ENCODE results near the gene FAM161B. TPM values are rescaled to one million over a fixed set of nuclear protein-coding genes. Genes with fewer than 3 reads are reported as not detected.
"Not testable (repeated sequence)": the region's sequence is repeated elsewhere in the genome, so short reads cannot be mapped to it uniquely, and the experiment has no call there.

Gene FAM161B
- total RNA-seq, 1 donor from 2014 or later: 1.2 TPM

DNA sequence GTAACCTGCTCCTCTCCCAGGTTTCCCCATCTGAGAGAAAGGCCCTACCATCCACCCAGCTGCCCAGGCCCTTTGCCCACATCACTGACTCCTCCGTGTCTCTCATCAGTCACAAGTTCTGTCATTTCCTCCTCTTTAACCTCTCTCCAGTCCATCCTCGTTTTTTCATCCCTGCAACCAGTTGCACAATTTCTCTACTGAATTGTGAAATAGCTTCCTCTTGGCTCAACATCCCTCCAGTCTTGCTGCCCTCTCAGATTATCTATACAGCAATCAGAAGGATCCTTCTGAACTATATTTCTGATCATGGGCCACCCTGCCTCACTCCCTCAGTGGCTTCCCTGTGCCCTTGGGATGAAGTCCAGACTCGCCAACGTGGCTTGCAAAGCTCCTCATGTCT, 6.8 kb downstream of the FAM161B start:
- intact Hi-C loops (cut with micrococcal nuclease): no loop called here

DNA sequence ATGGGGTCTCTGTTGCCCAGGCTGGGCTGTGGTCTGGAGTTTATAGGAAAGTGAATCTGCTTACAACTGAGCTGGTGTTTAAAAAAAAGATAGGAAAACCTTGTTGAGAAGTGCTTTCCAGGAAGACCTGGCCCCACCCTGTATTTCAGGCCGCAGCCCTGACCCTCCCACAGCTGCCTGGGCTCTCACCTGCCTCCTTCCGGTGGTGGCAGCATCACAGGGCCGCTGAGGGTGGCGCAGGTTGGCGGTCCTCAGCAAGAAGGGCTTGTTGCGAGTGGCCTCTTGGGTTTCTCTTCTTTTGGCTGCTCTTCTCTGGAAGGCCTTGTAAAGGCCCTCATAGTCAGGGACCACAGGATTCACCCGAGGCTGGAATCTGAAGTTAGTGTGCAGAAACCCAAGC, 7.7 kb downstream of the FAM161B start:
- intact Hi-C loops (cut with micrococcal nuclease): no loop called here

DNA sequence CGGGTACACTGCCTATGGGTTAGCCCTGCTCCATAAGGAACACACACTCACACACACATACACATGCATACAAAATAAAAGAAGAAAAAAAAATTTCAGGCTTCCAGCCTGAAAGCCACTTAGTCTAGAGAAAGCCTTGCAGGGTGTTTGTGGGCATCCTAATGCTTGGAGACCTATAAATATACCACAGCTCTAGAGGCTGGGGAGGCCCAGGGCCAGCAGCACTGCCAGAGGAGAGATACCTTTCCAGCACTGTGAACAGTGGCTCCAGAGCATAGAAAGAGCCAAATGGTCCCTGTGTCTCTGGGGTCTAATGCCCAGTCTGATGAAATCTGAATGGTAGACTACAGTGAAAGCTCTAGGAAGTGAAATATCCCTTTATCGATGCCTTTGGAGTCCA, 12.9 kb downstream of the FAM161B start:
- intact Hi-C loops (cut with micrococcal nuclease): no loop called here

DNA sequence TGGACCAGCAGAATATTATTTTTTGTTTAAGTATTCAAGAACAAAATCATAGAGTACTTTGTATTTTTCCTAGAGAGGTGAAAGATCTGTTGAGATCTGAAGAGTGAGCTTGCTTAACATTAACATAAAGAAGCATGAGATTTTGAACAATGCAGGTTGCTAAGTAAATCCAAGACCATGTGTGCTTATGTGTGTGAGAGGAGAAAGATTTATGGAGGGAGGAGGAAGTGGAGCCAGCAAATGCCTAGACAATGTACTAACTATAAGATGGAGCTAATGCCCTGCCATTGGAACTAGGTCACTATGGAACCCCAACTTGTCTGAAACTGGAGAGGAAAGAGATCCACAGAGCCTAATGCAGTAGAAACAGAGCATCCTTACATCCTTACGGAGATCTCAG, 13.3 kb downstream of the FAM161B start:
- intact Hi-C loops (cut with micrococcal nuclease): no loop called here

DNA sequence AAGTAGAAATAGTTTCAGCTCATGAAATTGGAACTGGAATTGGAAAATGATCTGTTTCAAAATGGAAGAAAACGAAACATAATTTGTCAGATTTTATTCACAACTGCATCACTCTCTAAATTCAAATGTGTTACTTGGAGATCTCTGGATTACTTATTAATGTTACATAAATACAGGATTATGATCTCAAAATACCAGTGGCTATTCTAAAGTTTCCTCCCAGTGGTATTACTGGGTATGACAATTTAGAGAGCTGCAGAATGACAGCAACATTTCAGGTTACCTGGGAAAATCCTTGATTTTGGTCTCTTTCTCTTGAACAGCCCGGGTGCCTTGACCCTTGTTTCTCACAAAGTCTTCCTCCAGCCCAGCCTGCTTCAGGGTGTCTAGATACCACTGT, 14.2 kb downstream of the FAM161B start:
- intact Hi-C loops (cut with micrococcal nuclease): no loop called here

DNA sequence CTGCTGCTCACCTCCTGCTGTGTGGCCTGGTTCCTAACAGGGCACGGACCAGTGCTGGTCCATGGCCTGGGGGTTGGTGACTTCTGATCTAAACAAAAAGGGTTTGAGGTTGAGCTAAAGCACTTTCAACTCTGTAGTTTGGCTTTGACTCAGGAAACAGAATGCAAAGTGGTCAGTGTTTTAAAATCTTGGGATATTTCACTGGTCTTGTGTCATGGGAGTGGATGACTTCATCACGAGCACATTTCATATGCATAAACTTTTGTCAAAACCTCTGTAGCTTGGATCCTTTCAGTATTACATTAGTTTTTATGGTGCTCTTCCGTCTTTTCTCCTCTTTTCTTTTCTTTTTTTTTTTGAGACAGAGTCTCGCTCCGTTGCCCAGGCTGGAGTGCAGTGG, 25.6 kb downstream of the FAM161B start:
- intact Hi-C loops (cut with micrococcal nuclease): no loop called here

DNA sequence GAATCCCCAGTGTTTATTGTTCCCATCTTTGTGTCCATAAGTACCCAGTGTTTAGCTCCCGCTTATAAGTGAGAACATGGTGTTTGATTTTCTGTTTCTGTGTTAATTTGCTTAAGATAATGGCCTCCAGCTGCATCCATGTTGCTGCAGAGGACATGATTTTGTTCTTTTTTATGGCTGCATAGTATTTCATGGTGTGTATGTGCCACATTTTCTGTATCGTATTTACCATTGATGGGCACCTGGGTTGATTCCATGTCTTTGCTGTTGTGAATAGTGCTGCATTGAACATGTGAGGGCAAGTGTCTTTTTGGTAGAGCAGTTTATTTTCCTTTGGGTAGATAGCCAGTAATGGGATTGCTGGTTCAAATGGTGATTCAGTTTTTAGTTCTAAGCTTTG, 30.4 kb downstream of the FAM161B start:
- intact Hi-C loops (cut with micrococcal nuclease): not testable (repeated sequence)

DNA sequence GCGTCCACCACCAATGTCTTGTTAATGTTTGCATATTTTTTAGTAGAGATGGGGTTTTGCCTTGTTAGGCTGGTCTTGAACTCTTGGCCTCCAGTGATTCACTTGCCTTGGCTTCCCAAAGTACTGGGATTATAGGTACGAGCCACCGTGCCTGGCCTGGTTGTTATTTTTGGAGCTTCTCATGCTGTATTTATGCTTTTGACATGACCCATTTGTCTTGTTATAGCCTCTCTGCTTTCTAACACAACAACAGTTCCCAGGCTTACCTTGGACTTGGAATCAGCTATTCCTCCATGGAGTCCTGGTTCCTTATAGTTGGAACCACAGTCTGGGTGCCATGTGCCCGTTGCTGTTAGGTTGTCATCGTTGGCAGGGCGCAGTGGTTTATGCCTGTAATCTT, 33.6 kb downstream of the FAM161B start:
- intact Hi-C loops (cut with micrococcal nuclease): no loop called here

DNA sequence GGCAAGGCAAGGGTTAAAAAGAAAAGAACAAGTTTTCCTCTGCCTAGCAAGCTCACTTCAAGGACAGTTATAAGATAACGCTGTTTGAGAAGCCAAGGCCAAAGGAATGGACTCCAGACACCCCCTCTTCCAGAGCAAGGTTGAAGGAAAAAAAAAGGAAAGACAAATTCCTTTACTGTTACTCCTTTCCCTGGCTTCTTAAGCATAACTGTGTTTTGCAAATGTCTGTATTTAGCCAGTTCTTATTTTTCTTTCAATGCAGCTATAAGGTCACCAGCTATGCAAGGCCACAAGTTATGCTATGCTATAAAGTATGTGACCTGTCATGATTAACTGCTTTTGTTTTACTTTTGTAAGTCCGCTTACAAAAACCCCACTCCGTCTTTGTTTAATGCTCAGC, 36.6 kb downstream of the FAM161B start:
- intact Hi-C loops (cut with micrococcal nuclease): no loop called here

DNA sequence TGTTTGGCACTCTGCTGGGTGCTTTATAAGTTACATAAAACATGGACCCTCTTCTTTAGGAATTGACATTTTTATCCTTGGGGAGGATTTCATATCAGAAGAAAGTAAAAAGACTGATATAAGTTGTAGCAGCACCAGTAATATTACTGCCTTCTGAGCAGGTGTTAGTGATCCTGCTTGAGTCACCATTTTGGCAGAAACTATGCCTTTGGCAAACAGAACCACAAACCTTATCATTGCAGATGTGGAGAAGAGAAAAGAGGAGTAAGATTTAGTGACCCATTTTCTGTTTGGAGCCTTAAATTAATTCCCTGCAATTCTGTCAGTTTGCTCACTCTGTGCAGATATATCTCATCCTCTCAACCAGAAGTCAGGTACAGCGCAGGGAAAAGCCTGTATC, 40.2 kb downstream of the FAM161B start:
- intact Hi-C loops (cut with micrococcal nuclease): no loop called here

DNA sequence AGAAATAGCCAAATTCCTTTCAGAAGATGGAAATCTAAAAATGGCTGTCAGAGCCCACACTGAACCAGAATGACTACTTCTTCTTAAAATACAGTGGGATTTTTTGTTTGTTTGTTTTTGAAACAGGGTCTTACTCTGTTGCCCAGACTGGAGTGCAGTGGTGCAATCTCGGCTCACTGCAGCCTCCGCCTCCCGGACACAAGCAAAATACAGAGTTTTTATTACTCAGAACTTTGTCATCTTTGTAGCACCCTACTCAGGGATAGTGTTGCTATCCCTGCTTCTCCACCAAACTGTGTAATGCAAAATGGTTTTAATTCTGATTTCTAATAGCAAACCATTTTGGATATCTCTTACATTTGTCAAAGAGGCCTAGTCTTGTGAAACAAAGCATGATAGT, 46.9 kb downstream of the FAM161B start:
- intact Hi-C loops (cut with micrococcal nuclease): no loop called here

DNA sequence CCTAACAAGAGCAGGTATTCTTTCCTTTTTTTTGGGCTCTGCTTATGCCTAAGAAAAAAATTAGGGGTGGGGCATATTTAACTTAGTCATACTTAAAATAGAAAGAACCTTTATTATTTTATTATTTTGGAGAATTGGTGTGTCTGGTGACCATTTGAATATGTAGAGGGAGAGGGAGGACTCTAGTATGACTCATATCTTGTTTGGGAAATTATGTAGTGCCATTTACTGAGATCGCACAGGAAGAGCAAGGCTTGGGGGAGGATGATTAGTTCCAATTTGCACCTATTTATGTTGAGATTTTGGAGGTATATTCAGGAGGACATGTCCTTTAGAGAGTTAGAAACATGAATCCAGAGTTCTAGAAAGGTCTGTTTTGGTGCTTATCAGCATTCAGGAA, 53.4 kb downstream of the FAM161B start:
- intact Hi-C loops (cut with micrococcal nuclease): no loop called here

DNA sequence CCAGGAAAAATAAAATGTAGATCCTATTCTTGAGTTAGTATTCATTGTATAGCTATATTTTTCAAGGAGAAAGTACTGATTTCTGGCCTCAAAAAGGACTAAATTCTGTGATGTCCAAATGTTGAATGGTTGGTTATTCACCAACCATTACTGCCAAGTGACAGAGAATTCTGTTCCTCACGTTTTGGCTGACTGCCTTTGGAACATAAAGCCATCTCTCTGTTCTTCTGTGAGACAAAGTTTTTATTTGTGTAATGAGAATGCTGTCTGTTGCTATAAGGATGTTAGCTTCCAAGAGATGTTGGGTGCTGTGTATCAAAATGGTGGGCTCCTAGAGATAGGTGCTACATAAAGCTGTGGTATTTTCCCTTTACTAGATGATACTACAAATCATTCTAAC, 54.0 kb downstream of the FAM161B start:
- intact Hi-C loops (cut with micrococcal nuclease): no loop called here

DNA sequence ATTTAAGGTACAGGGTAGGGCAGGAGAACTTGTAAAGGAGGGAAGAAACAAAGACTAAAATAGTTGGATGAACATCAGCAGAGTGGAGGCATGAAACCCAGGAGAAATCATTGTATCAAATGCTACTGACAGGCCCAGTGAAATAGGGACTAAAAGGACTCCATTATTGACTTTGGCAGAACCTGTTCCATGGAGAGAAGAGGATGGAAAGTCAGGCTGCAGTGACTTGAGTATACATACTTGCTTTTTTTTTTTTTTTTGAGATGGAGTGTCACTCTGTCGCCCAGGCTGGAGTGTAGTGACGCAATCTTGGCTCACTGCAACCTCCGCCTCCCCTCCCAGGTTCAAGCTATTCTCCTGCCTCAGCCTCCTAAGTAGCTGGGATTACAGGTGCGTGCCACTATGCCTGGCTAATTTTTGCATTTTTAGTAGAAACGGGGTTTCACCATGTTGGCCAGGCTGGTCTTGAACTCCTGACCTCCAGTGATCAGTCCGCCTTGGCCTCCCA, 55.7 kb downstream of the FAM161B start:
- intact Hi-C loops (cut with micrococcal nuclease): not testable (repeated sequence)

DNA sequence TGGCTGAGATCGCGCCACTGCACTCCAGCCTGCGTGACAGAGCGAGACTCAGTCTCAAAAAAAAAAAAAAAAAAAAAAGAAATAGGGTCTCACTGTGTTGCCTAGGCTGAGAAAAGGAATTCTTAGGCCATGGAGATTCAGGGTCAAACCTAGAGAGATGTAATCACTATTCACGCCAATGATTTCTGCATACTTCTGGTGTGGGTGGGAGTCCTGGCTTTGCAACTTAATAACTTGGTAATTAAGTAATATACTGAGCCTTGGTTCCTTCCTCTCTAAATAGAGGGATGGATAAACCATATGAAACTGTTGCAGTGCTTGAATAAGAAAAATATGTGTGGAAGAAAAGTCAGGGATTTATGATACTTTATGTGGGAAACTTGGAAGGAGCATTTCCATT, 60.5 kb downstream of the FAM161B start:
- intact Hi-C loops (cut with micrococcal nuclease): loop anchor here (5.0 kb wide), 3 partner anchors 63 to 752 kb away; partner anchors contain the start of genes COQ6, FAM161B, NUMB and PSEN1

DNA sequence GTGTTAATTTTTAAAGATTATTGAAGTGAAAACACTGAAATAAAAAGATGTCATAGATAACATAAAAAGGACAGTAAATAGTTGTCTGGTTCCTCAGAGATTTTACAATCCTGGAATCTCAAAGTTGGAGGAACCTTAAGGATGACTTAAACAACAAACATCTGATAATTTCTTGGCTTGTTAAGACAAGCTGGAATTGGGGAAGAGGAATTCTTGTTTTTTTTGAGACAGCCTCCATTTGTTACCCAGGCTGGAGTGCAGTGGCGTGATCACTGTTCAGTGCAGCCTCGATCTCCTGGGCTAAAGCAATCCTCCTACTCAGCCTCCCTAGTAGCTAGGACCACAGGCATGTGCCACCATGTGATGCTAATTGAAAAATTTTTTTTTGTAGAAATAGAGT, 60.9 kb downstream of the FAM161B start:
- intact Hi-C loops (cut with micrococcal nuclease): loop anchor here (5.0 kb wide), 3 partner anchors 63 to 752 kb away; partner anchors contain the start of genes COQ6, FAM161B, NUMB and PSEN1

DNA sequence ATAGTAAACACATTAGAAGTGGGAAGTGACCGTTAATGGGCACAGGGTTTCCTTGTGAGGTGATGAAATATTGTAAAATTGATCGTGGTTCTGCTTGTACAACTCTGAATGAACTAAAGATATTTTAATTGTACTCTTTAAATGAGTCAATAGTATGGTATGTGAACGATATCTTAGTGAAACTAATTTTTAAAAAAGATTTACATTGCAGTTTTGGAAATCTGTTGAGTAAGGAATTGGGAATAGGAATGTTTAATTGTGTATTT, 61.5 kb downstream of the FAM161B start:
- intact Hi-C loops (cut with micrococcal nuclease): loop anchor here (5.0 kb wide), 3 partner anchors 64 to 751 kb away; partner anchors contain the start of genes COQ6, FAM161B, NUMB and PSEN1

DNA sequence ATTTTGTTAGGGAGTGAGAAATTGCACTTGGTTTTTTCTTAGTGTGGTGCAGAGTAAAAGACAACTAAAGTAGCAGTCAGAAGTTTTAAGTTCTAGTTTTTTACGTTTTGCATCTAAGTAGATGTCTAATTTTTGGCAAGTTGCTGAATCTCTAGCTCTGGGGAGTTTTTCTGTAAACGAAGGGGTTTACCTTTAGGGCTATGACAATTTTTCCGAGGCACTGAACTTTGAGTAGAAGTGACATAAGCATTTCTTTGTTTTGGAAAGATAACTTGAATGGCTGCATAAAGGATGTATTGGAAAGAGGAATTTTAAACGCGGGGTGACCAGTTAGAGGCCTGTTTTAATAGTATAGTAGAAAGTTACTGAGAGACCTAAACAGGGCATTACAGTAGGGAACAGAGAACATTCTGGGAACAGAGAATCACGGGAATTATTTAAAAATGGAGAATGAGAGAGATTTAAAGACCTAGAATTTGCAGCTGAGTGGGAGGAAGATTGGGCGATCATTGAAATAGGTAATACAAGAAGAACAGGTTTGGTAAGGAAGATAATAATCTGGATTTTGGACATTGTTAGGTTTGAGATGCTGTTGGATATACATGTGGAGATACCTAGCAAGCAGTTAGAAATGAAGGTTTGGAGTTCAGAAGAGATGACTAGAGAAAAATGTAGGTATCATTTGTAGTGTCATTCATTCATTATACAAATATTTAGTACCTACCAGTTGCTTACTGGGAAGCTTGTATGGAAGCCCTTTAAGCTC, 62.0 kb downstream of the FAM161B start:
- intact Hi-C loops (cut with micrococcal nuclease): loop anchor here (2.0 to 5.0 kb wide), 5 partner anchors 64 to 751 kb away; partner anchors contain the start of genes BBOF1, COQ6, ENTPD5 and FAM161B

DNA sequence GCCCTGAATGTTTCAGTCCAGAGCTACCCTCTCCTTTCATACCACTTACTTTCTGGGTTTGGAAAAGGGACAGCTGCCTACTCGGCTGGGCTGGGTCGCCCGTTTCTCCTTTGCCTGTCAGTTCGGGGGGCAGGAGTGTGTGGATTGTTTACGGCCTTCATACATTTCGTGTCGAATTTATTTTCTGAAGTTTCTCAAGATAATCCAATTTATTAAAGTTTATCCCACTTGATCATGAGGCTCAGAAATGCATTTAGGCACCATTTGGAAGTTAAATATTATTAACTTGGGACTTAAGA, 62.6 kb downstream of the FAM161B start:
- intact Hi-C loops (cut with micrococcal nuclease): loop anchor here (2.0 to 5.0 kb wide), 5 partner anchors 65 to 750 kb away; partner anchors contain the start of genes BBOF1, COQ6, ENTPD5 and FAM161B

DNA sequence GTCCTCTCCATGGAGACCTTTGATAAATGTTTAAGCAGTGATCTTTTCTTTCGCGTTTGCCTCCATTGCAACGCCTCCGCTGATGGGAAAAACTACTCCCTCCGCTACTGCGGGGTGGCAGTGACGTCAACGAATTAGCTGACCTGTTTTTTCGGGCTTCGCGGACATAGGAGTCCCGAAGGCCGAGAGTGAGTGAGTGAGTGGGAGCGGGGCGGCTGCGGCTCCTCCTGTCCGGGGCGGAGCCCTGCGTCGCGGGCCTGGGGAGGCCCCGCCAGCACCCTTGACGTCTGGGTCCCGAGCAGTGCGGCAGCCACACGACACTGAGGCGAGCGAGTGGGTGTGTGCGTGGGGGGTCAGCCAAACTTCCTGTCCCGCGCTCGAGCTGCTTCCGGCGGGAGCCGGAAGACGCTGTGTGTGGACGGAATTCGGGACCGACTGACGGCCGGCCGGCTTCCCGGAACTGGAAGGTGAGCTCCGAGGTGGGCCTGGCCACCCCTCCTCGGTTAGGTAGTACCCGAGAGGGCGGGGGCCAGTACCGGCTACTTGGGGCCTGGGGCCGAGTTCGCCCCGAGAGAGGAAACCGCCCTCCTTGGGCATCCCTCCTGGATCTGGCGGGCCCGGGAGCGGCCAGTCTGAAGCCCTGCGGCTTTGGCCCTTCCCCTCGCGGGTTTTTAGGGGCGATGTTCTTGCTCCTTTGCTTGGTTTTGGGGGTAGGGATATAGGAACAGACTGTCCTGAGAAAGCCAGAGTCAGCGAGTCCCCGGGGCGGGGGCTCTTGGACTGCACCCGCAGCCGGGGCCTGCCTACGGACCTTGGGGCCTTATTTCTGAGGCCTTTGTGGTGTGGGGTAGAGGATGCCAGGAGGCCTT, 63.2 kb downstream of the FAM161B start, which contains the start of gene ZNF410:
ZNF410 (plus strand) TSS at position 411 of the 869 bp plus-strand sequence. CDS start 5,317 bp downstream, outside the sequence.
- intact Hi-C loops (cut with micrococcal nuclease): loop anchor here (1.0 to 5.0 kb wide), 8 partner anchors 35 to 749 kb away; partner anchors contain the start of genes ALDH6A1, BBOF1, COQ6 and ENTPD5

DNA sequence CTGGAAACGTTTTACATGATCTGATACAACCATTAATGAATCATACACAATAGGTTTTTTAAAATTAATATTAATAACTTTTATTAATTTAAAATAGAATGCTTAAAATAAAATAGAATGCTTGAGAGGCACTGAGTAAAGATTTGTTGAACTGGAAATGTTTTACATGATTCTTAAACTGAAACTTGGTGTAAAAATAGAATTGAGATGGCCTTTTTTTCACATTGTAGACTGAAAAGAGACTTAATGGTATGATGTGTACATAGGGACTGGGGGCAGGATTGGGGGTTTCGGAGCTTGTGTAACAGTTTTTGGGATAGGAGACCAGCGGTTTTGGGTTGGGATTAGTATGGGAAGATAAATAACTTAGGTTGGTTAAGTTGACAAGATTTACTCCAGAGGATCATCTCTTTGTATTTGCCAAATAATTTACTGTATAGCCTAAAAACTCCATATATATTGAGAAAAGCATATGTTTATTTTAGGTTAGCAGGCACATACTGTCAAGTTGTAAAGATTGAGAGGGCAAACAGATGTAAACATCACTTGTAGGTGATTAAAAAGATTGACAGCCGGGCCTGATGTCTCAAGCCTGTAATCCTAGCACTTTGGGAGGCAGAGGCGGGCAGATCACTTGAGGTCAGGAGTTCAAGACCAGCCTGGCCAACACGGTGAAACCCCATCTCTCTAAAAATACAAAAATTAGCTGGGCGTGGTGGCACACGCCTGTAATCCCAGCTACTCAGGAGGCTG, 65.3 kb downstream of the FAM161B start:
- intact Hi-C loops (cut with micrococcal nuclease): loop anchor here (5.0 kb wide), 3 partner anchors 68 to 747 kb away; partner anchors contain the start of genes COQ6, FAM161B, NUMB and PSEN1

All from T-helper 2 cell treated with Interferon-gamma antibody and Interleukin-4, amounts not matched to agents 100 ng/mL and 5 ng/mL, for 36 hours (primary cell).